Measurements from ENCODE around the gene PKP4. TPM values are rescaled to one million over a fixed set of nuclear protein-coding genes. Genes with fewer than 3 reads are reported as not detected.

PKP4 gene
- total RNA-seq, 1 experiment from 2014 or later, result 52.0 TPM

GRCh38 chr2:158554996-158555395, 98.2 kb downstream of the PKP4 start:
- WGBS (ENCODE audit: extremely low coverage, insufficient read length, low lambda C conversion rate), result no CpG with 5 or more reads among the region's 1 CpG
- no peak overlapping the region for H3K23ac ChIP-seq (ENCODE audit: insufficient read length, low read depth, low read length)
- H3K79me1 ChIP-seq (ENCODE audit: insufficient read depth, low read depth, low read length, poor library complexity, severe bottlenecking), result no peaks in the 10 kb centered on the region
- H2BK120ac ChIP-seq (ENCODE audit: low read depth, low read length, poor library complexity, severe bottlenecking), result no peak overlapping the region
- H3K27me3 ChIP-seq (ENCODE audit: insufficient read depth, low read length), result no peaks in the 10 kb centered on the region
- no peak overlapping the region for H3K4me2 ChIP-seq (ENCODE audit: insufficient read depth, insufficient read length, low read length)
- no peak overlapping the region for H4K8ac ChIP-seq (replicated peaks; ENCODE audit: insufficient read length, low read depth, low read length)
- no peak overlapping the region for H3K4me3 Mint-ChIP-seq
- no peaks in the 10 kb centered on the region for H3K23me2 ChIP-seq (ENCODE audit: insufficient read length, low read depth, low read length, poor library complexity, severe bottlenecking)
- H2AK5ac ChIP-seq (ENCODE audit: insufficient read length, low read length), result no peak overlapping the region
- no peak overlapping the region for H3K18ac ChIP-seq (ENCODE audit: insufficient read length, low read depth, low read length)
- no peak overlapping the region for H3T11ph ChIP-seq (ENCODE audit: low read length)
- no peak overlapping the region for H2BK5ac ChIP-seq (ENCODE audit: insufficient read length, low read length)
- H3K56ac ChIP-seq (ENCODE audit: insufficient read length, low read depth, low read length), result no peak overlapping the region
- no peaks in the 10 kb centered on the region for H4K20me1 ChIP-seq (ENCODE audit: control insufficient read depth, insufficient read depth, insufficient read length)
- H2AFZ ChIP-seq (ENCODE audit: low read length), result no peak overlapping the region
- H3K14ac ChIP-seq (ENCODE audit: insufficient read depth, low read length), result no peak overlapping the region
- no peaks in the 10 kb centered on the region for H3K79me2 ChIP-seq (ENCODE audit: insufficient read depth, low read length)
- no peak for DNase-seq
- H4K91ac ChIP-seq (ENCODE audit: insufficient read length, low read depth, low read length), result no peak overlapping the region
- H3K27ac ChIP-seq (ENCODE audit: insufficient read length, low read depth, low read length), result no peak overlapping the region
- no peaks in the 10 kb centered on the region for H3K9me3 ChIP-seq (ENCODE audit: control insufficient read depth, low read depth, low read length)
- H3K9ac ChIP-seq (ENCODE audit: extremely low read depth, insufficient read length, low read length), result no peak overlapping the region
- H3K27ac Mint-ChIP-seq, result no peak overlapping the region
- no peak overlapping the region for H4K5ac ChIP-seq (ENCODE audit: insufficient read length, low read depth, low read length)
- H3K4me1 Mint-ChIP-seq, result no peaks in the 10 kb centered on the region
- H3K9me3 Mint-ChIP-seq, result no peaks in the 10 kb centered on the region; a peak in 1 of 5 replicates
- no peak for TF ChIP-seq CTCF (conservative IDR thresholded peaks at IDR 0.05)
- H3K27me3 Mint-ChIP-seq (ENCODE audit: low read depth), result no peaks in the 10 kb centered on the region
- H2BK12ac ChIP-seq (ENCODE audit: insufficient read length, low read depth, low read length), result no peak overlapping the region
- no peak overlapping the region for H2BK20ac ChIP-seq (ENCODE audit: low read depth, low read length, poor library complexity, severe bottlenecking)
- no peak overlapping the region for H2BK15ac ChIP-seq (ENCODE audit: low read depth, low read length)
- H3K4me1 ChIP-seq (ENCODE audit: insufficient read depth, low read length), result no peaks in the 10 kb centered on the region
- H3K36me3 Mint-ChIP-seq (ENCODE audit: insufficient read depth in 1 of 3, low read depth in 3 of 3), result peaks cover 10 to 27% (median 16%) of the 10 kb centered on the region in 3 experiments; a peak in 5 of 7 replicates
- H3K4ac ChIP-seq (ENCODE audit: low read depth, low read length), result no peak overlapping the region
